SK-N-SH (cell line): Measurements from ENCODE around the gene RUFY4.

Source experiments
- CTCF ChIP-seq: fragments of 200-600 bp; sonication (generic); IDR thresholded peaks from 2 replicates; pipeline ENCODE4 v1.6.1; 2017; ENCODE audit warnings: antibody characterized with exemption, mild to moderate bottlenecking, moderate library complexity
- POLR2AphosphoS5 ChIP-seq: IDR thresholded peaks from 2 replicates; pipeline ENCODE4 v1.6.1; 2012; ENCODE audit warnings: low read depth, low read length
- RFX5 ChIP-seq: IDR thresholded peaks from 2 replicates; pipeline ENCODE4 v1.6.1; 2012; ENCODE audit warnings: mild to moderate bottlenecking, improper control_type of control experiment, low read length

- TF ChIP-seq CTCF (no peak), POLR2AphosphoS5 (no peak), RFX5 (no peak)
Observed at GRCh38 chr2:218079943-218080913, 11.2 kb downstream of the RUFY4 start.
